Fibroblast of pulmonary artery (primary cell): ENCODE data around the gene C21orf58.

Source experiments
- DNase-seq: peaks from one replicate; pipeline ENCODE4 v3.0.0-alpha.2; 2010; ENCODE audit warnings: low read depth
- H3K4me3 ChIP-seq: replicated peaks from 2 replicates; pipeline ENCODE4 v1.5.1; 2011; ENCODE audit warnings: low read depth, mild to moderate bottlenecking, control low read depth, low read length, moderate library complexity
- CTCF ChIP-seq: IDR thresholded peaks from 2 replicates; pipeline ENCODE4 v1.5.1; 2011; ENCODE audit warnings: mild to moderate bottlenecking, control low read depth, low read length, inconsistent platforms; ENCODE audit errors: missing control alignments

Gene C21orf58

GRCh38 chr21:46366561-46366960, 42.9 kb upstream of the C21orf58 start:
- H3K4me3 ChIP-seq: no peak overlapping the region
- TF ChIP-seq CTCF: no peak
- no peak for DNase-seq

- no peak for TF ChIP-seq CTCF
- no peak overlapping the region for H3K4me3 ChIP-seq
- DNase-seq: no peak
Measured at GRCh38 chr21:46366091-46366490, 42.4 kb upstream of the C21orf58 start.

GRCh38 chr21:46363698-46364097, 40.0 kb upstream of the C21orf58 start:
- TF ChIP-seq CTCF: no peak
- H3K4me3 ChIP-seq: no peak overlapping the region
- no peak for DNase-seq

GRCh38 chr21:46362946-46363345, 39.3 kb upstream of the C21orf58 start:
- no peak for TF ChIP-seq CTCF
- no peak overlapping the region for H3K4me3 ChIP-seq
- DNase-seq: no peak

- H3K4me3 ChIP-seq: no peak overlapping the region
- no peak for TF ChIP-seq CTCF
- DNase-seq: no peak
Measured at GRCh38 chr21:46361935-46362334, 38.3 kb upstream of the C21orf58 start.

- H3K4me3 ChIP-seq: no peak overlapping the region
- no peak for TF ChIP-seq CTCF
- no peak for DNase-seq
Measured at GRCh38 chr21:46361176-46361575, 37.5 kb upstream of the C21orf58 start.

- no peak for TF ChIP-seq CTCF
- DNase-seq: no peak
- H3K4me3 ChIP-seq: no peak overlapping the region
Measured at GRCh38 chr21:46357684-46358425, 34.2 kb upstream of the C21orf58 start.
